Suprapubic skin (tissue), 3 donors: ENCODE results near the gene AP1M1.

Experiments used
- CTCF ChIP-seq, 2 donors: fragments of 200-600 bp in 1 of 2; fragments of 450-650 bp in 1 of 2; sonication (generic) in 1 of 2; IDR thresholded peaks; one replicate each; pipeline ENCODE4 v1.5.1; 2016 to 2019; ENCODE audit warnings: antibody characterized with exemption in 2 of 2, mild to moderate bottlenecking in 1 of 2, moderate library complexity in 1 of 2
- EP300 ChIP-seq: sonication (generic); formaldehyde crosslinking; IDR thresholded peaks from one replicate; pipeline ENCODE4 v1.6.1; 2017; ENCODE audit warnings: antibody characterized with exemption

GRCh38 chr19:16233836-16234551 lies 36.3 kb downstream of the AP1M1 start:
- TF ChIP-seq CTCF (IDR thresholded peaks at IDR 0.05) (no peak), EP300 (no peak)
